Astrocyte of the spinal cord (primary cell): ENCODE results near the gene LASP1.

Experiments
- DNase-seq: peaks from one replicate; pipeline ENCODE4 v3.0.0; 2011; ENCODE audit warnings: low read depth, low spot score
- H3K4me3 ChIP-seq: 2 replicates; pipeline ENCODE4 v1.5.1; 2011; ENCODE audit warnings: low read depth, mild to moderate bottlenecking, low read length, moderate library complexity
- in situ Hi-C: cut with HindIII; loops from 2 replicates; pipeline ENCODE4 v1.10.0; 2017; ENCODE audit warnings: low sequenced_read_pairs
- TF ChIP-seq, protein P1 (sequence below): IDR thresholded peaks from 2 replicates; pipeline ENCODE4 v1.5.1; 2012; ENCODE audit warnings: low read depth, mild to moderate bottlenecking, low read length, inconsistent platforms

The LASP1 gene

GRCh38 chr17:38870259-38871165 lies 654 bp downstream of the LASP1 start:
- in situ Hi-C loops: no loop called here

GRCh38 chr17:38871247-38872015 lies 1.6 kb downstream of the LASP1 start:
- DNase-seq: peak; percentile 75
- H3K4me3 ChIP-seq: peak overlapping the region; percentile 97
- TF ChIP-seq, protein P1, sequence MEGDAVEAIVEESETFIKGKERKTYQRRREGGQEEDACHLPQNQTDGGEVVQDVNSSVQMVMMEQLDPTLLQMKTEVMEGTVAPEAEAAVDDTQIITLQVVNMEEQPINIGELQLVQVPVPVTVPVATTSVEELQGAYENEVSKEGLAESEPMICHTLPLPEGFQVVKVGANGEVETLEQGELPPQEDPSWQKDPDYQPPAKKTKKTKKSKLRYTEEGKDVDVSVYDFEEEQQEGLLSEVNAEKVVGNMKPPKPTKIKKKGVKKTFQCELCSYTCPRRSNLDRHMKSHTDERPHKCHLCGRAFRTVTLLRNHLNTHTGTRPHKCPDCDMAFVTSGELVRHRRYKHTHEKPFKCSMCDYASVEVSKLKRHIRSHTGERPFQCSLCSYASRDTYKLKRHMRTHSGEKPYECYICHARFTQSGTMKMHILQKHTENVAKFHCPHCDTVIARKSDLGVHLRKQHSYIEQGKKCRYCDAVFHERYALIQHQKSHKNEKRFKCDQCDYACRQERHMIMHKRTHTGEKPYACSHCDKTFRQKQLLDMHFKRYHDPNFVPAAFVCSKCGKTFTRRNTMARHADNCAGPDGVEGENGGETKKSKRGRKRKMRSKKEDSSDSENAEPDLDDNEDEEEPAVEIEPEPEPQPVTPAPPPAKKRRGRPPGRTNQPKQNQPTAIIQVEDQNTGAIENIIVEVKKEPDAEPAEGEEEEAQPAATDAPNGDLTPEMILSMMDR: peak; percentile 16
- in situ Hi-C loops: no loop called here

More at GRCh38 chr17:38870259-38871165, 654 bp downstream of the LASP1 start:
- peak overlapping the region; percentile 97 for H3K4me3 ChIP-seq
- peak; percentile 42 for DNase-seq
- TF ChIP-seq, protein P1: no peak

DNA sequence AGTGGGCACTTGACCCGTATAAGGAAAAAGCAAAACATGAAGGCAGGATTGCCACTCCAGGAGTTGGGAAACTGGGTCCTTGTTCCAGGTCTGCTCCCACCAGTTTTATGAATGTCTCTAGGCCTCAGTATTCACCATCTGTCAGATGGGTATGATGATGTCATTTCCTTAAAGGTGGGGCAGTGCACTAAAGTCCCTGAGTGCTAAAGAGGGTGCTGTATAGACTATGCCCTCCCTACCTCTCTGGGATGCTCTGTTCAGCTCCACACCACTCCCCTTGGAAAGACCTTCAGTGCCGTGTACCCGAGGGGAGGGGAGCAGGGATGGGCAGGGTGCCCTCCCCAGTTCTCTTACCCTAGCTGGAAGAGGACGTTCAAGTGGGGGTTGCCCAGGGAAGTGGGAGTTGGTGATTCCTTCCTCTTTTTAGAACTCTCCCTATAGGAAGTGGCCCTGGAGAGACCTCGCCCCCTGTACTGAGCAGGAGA lies 2.2 kb downstream of the LASP1 start:
- in situ Hi-C loops: no loop called here
- H3K4me3 ChIP-seq: peak overlapping the region; percentile 97
- DNase-seq: no peak
- TF ChIP-seq, protein P1: no peak

- in situ Hi-C loops: no loop called here
- TF ChIP-seq, protein P1: no peak
- no peak for DNase-seq
- no peak overlapping the region for H3K4me3 ChIP-seq
Observed at GRCh38 chr17:38872671-38873385, 3.0 kb downstream of the LASP1 start.

DNA sequence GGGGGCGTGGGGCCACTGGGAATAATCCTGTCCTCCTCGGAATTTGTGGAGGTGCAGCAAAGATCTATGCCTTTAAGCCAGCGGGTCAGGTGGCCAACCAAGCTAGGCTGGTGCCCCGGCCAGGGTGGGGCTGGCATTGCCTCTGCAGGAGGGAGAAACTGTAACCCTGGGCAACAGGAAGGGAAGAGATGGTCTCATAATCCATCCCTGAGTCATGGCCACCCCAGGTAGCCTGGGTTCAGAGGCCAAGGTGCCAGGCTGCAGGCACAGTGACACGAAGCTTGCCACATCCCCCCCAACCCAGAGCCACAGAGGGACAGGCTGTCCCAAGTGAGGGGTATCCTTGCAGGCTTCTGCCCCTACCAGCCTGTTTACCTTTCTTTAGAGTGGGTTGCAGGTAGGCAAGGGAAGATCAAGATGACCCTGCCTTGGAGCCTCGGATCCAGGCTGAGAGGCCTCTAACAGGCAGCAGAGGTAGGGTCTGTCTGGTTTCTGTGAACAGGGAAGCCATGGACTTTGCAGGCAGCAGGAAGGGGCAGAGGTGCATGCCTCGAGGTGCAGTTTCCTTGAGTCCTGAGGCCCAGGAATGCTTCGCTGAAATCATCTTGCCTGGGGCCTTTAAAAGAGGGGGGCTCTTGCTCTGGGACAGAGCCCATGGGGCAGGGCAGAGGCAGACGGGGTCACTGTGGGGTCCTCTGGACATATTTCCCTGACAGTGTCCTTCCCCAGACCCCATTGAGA lies 4.0 kb downstream of the LASP1 start:
- TF ChIP-seq, protein P1: no peak
- no peak overlapping the region for H3K4me3 ChIP-seq
- no peak for DNase-seq
- in situ Hi-C loops: no loop called here
